Measurements from ENCODE around the gene UBXN11. TPM values are rescaled to one million over a fixed set of nuclear protein-coding genes. Genes with fewer than 3 reads are reported as not detected.

The UBXN11 gene
- total RNA-seq, 4 donors from 2014 or later: 10.4 to 29.9 (median 16.7) TPM

- TF ChIP-seq CTCF (IDR thresholded peaks at IDR 0.05; ENCODE audit: low read depth): no peak
These were observed 20.9 kb downstream of the UBXN11 start for GRCh38 chr1:26285366-26286063.

DNA sequence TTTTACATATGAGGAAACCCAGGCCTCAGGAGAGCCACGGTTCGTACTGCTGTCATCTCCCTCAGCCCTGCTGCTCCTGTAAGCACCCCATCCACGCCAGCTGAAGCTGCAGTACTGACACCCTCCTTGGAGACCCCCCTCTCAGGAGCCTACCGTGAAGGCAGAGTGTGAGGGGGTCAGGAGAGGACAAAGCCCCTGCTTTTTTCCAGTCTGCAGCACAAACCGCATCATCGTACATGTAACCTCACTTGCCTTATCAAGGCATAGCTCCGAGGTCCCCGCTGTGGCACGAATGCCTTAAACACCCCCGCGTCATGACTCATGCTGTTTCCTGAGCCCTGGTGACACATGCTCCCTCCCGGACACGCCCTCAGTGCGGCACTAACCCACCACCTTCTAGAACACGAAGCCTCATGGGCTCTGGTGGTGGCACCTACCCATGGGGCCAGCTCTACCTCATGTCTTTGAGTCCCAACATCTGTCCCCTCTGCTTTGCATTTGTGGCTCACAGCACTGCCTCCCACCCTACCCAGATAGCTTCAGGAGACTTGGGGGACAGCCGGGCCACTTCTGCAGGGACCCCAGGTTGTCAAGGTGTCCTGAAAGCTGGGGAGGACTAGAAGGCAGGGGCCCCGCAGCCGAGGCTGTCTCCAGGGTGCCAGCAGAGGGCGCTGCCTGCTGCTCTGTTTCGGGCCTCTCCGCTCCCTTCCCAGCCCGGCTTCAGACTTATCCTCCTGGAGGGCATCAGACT lies 21.7 kb downstream of the UBXN11 start:
- no peak for TF ChIP-seq CTCF (IDR thresholded peaks at IDR 0.05; ENCODE audit: low read depth)

DNA sequence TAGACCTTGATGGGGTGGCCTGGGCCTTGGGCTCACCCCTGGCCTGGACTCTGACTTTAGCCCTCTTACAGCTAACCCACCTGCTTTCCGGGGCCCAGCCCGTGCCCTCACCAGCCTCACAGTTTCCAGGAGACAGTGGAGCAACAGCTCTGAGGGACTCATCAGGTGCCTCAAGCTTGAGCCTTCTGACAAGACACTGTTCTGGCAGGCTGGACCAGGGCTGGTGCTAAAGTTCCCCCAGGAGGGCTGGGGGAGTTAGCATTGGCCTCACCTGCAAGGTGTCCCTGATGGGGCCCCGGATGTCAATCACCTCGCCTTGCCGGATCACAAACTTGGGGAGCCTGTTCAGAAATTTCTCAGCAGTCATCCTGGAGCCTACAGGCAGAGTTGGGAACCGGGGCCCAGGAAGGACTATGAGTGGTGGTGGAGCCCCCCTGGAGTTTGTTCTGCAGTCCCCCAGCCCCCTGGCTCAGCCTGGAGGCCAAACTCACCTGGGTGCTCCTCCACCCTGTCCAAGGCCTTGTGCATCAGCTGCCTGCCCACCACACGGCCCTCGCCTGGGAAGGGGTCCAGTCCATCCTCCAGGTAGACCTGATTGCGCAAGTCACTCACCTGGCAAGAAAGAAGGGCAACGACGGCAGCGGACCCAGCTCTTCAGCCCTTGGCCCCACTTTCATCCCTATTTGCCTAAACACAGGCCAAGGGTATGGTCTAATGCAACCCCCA lies 22.4 kb downstream of the UBXN11 start:
- TF ChIP-seq CTCF (IDR thresholded peaks at IDR 0.05; ENCODE audit: low read depth): no peak

DNA sequence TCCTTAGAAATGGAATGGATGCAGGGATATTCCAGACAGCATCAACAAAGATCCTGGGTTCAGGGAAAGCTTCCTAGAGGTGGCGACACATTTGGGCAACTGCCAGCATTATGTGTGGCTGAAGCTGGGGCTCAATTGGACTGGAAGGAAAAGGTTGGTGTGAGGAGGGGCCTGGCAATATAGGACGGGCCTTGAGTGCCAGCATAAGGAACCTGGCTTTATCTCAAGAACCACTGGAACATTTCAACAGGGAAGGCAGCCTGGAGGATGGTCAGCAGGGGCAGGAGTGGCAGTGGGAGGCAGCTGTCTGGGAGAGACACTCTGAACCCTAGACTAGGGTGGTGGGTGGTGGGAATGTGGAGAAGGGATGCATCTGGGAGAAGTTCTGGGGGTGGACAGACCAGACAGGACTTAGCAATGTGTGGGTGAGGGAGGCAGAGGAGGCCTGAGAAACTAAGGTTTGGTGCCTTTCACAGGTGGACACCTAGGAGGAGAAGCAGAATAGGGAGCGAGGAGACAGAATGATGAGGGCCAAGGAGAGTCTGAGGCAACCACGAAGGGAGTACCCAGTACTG lies 23.1 kb downstream of the UBXN11 start:
- TF ChIP-seq CTCF (IDR thresholded peaks at IDR 0.05; ENCODE audit: low read depth): no peak

DNA sequence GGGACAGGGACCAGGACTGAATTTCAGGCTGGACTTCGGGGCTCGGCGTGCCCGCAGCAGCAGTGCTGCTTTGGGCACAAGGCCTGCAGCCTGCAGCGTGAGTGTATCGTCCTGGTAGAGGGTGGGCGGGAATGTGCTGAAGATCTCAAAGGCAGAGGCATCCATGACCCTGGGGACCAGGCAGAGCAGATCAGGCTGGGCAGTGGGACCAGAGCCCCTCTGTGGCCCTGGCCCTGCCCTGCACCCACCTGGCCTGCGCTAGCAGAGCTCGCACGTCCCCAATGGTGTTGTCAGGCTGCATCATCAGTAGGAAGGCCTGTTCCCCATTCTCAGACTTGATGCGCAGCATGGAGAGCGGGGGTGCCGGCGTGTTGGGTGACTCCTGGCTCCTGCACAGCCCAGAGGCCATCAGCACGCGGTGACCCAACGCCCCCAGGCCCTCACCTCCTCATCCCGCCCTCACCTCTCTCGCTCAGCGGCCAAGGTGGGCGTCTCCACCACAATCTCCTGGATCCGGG lies 24.0 kb downstream of the UBXN11 start:
- no peak for TF ChIP-seq CTCF (IDR thresholded peaks at IDR 0.05; ENCODE audit: low read depth)

GRCh38 chr1:26281971-26282370 lies 24.5 kb downstream of the UBXN11 start:
- TF ChIP-seq CTCF (IDR thresholded peaks at IDR 0.05; ENCODE audit: low read depth): no peak

Data from subcutaneous adipose tissue (tissue), 4 donors.